Stimulated activated CD4-positive, alpha-beta T cell treated with anti-CD3 and anti-CD28 coated beads, TNF-alpha, amount 100 ng/mL, for 24 hours (primary cell): ENCODE measurements around the gene PCDHGA12.
A peak's percentile ranks its signal among the peaks of the same experiment; 100 is the strongest.

Experiments
- DNase-seq, 3 experiments: peaks; one replicate each; pipeline ENCODE4 v3.0.0-alpha.2; 2020; ENCODE audit warnings: low read depth in 3 of 3

PCDHGA12 gene

GRCh38 chr5:141439411-141440141 is 9.3 kb downstream of the PCDHGA12 start:
- no peak for DNase-seq

- DNase-seq, result no peak
Observed at GRCh38 chr5:141440341-141440740, 10.0 kb downstream of the PCDHGA12 start.

- DNase-seq, result no peak
Observed at GRCh38 chr5:141441571-141442170, 11.4 kb downstream of the PCDHGA12 start.

GRCh38 chr5:141465351-141465750 is 35.0 kb downstream of the PCDHGA12 start:
- no peak for DNase-seq

- DNase-seq, result peak; percentile 23 to 65 (median 30)
Observed at GRCh38 chr5:141475625-141476131, 45.4 kb downstream of the PCDHGA12 start, which contains the start of gene PCDHGC3. TSS of gene PCDHGC3 (plus strand) at chr5:141475966. CDS start at chr5:141476117, 151 bp downstream.

- no peak for DNase-seq
Observed at GRCh38 chr5:141476132-141476911, 46.0 kb downstream of the PCDHGA12 start.

- DNase-seq, result no peak
Observed at GRCh38 chr5:141477044-141477575, 46.8 kb downstream of the PCDHGA12 start.

GRCh38 chr5:141477815-141478214 is 47.5 kb downstream of the PCDHGA12 start:
- no peak for DNase-seq

GRCh38 chr5:141478321-141478945 is 48.1 kb downstream of the PCDHGA12 start:
- DNase-seq, result no peak

GRCh38 chr5:141479776-141480175 is 49.5 kb downstream of the PCDHGA12 start:
- DNase-seq, result no peak
